Measurements from ENCODE around the gene CLEC2A. TPM values are rescaled to one million over a fixed set of nuclear protein-coding genes. Genes with fewer than 3 reads are reported as not detected.

The CLEC2A gene
- total and polyA plus RNA-seq, 8 donors: not detected

GRCh38 chr12:9906873-9907272, 25.3 kb downstream of the CLEC2A start:
- Histone ChIP-seq H3K9me3 (peaks cover 0 to 52% of the 10 kb centered on the region in 2 donors), H3K27me3 (no peaks in the 10 kb centered on the region), H3K4me3 (no peak overlapping the region), H3K27ac (no peak overlapping the region), H3K4me1 (no peaks in the 10 kb centered on the region), H3K36me3 (no peaks in the 10 kb centered on the region)
- ATAC-seq (no peak), DNase-seq (no peak)
- TF ChIP-seq CTCF (IDR thresholded peaks at IDR 0.05): no peak
- intact Hi-C loops (cut with DNase I): no loop called here

- no peaks in the 10 kb centered on the region for H3K4me1 ChIP-seq
- no peaks in the 10 kb centered on the region for H3K36me3 ChIP-seq
- no peak for TF ChIP-seq CTCF (IDR thresholded peaks at IDR 0.05)
- H3K27me3 ChIP-seq: no peaks in the 10 kb centered on the region
- H3K4me3 ChIP-seq: no peak overlapping the region
- intact Hi-C loops (cut with DNase I): no loop called here
- no peak for DNase-seq
- peaks cover 0 to 32% of the 10 kb centered on the region in 2 donors for H3K9me3 ChIP-seq
- no peak overlapping the region for H3K27ac ChIP-seq
- no peak for ATAC-seq
Measured at GRCh38 chr12:9902539-9903228, 29.5 kb downstream of the CLEC2A start.

GRCh38 chr12:9900930-9901329, 31.2 kb downstream of the CLEC2A start:
- no peak overlapping the region for H3K4me3 ChIP-seq
- intact Hi-C loops (cut with DNase I): no loop called here
- H3K4me1 ChIP-seq: no peaks in the 10 kb centered on the region
- ATAC-seq: no peak
- no peak for TF ChIP-seq CTCF (IDR thresholded peaks at IDR 0.05)
- peaks cover 0 to 32% of the 10 kb centered on the region in 2 donors for H3K9me3 ChIP-seq
- H3K36me3 ChIP-seq: no peaks in the 10 kb centered on the region
- DNase-seq: no peak
- no peaks in the 10 kb centered on the region for H3K27me3 ChIP-seq
- no peak overlapping the region for H3K27ac ChIP-seq

- ATAC-seq: no peak
- TF ChIP-seq CTCF (IDR thresholded peaks at IDR 0.05): no peak
- intact Hi-C loops (cut with DNase I): no loop called here
Measured at GRCh38 chr12:9899209-9899608, 33.0 kb downstream of the CLEC2A start.

GRCh38 chr12:9897535-9897934, 34.6 kb downstream of the CLEC2A start:
- no peak for TF ChIP-seq CTCF (IDR thresholded peaks at IDR 0.05)
- Histone ChIP-seq H3K4me3 (no peak overlapping the region), H3K9me3 (peaks cover 0 to 11% of the 10 kb centered on the region in 2 donors), H3K27ac (no peak overlapping the region), H3K4me1 (no peaks in the 10 kb centered on the region), H3K36me3 (no peaks in the 10 kb centered on the region), H3K27me3 (no peaks in the 10 kb centered on the region)
- intact Hi-C loops (cut with DNase I): no loop called here
- DNase-seq (no peak), ATAC-seq (no peak)

More at GRCh38 chr12:9899209-9899608, 33.0 kb downstream of the CLEC2A start:
- no peaks in the 10 kb centered on the region for H3K4me1 ChIP-seq
- H3K4me3 ChIP-seq: no peak overlapping the region
- H3K9me3 ChIP-seq: peaks cover 0 to 28% of the 10 kb centered on the region in 2 donors
- H3K27ac ChIP-seq: no peak overlapping the region
- no peaks in the 10 kb centered on the region for H3K27me3 ChIP-seq
- DNase-seq: no peak
- no peaks in the 10 kb centered on the region for H3K36me3 ChIP-seq

Data from left lung (tissue), 10 donors.